Esophagus muscularis mucosa (tissue), 3 donors: Measurements from ENCODE around the gene FRAS1.

ENCODE experiments used
- CTCF ChIP-seq, 3 experiments: fragments of 200-600 bp in 2 of 3; fragments of 450-650 bp in 1 of 3; sonication (generic) in 2 of 3; IDR thresholded peaks; one replicate each; pipeline ENCODE4 v1.5.1; 2017 to 2019; ENCODE audit warnings: antibody characterized with exemption in 3 of 3, mild to moderate bottlenecking in 2 of 3, moderate library complexity in 1 of 3
- POLR2A ChIP-seq: fragments of 450-650 bp; IDR thresholded peaks from one replicate; pipeline ENCODE4 v1.6.1; 2017; ENCODE audit warnings: antibody characterized with exemption, moderate library complexity, mild to moderate bottlenecking, low read depth
- POLR2AphosphoS5 ChIP-seq, 2 donors: sonication (generic); formaldehyde crosslinking; IDR thresholded peaks; one replicate each; pipeline ENCODE4 v1.6.1; 2017; ENCODE audit warnings: antibody characterized with exemption in 2 of 2

- TF ChIP-seq CTCF (IDR thresholded peaks at IDR 0.05) = no peak
- TF ChIP-seq POLR2AphosphoS5 (IDR thresholded peaks at IDR 0.05) = no peak
- no peak for TF ChIP-seq POLR2A
Observed at GRCh38 chr4:78075986-78076385, 18.9 kb downstream of the FRAS1 start.
